Ovary (tissue), 9 donors: Measurements from ENCODE around the gene EPS8L3. TPM values are rescaled to one million over a fixed set of nuclear protein-coding genes. Genes with fewer than 3 reads are reported as not detected.
A peak's percentile ranks its signal among the peaks of the same experiment; 100 is the strongest.

Experiments used
- DNase-seq, 5 donors: peaks; one replicate each; pipeline ENCODE4 v3.0.0-alpha.2; 2019 to 2020
- H3K27ac ChIP-seq, 2 donors: fragments of 200-600 bp; one replicate each; pipeline versions ENCODE4 v1.5.1 to v1.8.0; 2019 to 2022
- H3K27me3 ChIP-seq: fragments of 200-600 bp; one replicate; pipeline ENCODE4 v1.8.0; 2022
- H3K36me3 ChIP-seq: fragments of 200-600 bp; sonication (generic); one replicate; pipeline ENCODE4 v1.5.1; 2019
- H3K4me1 ChIP-seq: one replicate; pipeline ENCODE4 v1.8.1; 2013; ENCODE audit warnings: mild to moderate bottlenecking, moderate library complexity; ENCODE audit not compliant: insufficient read depth
- H3K4me3 ChIP-seq: fragments of 200-600 bp; sonication (generic); one replicate; pipeline ENCODE4 v1.5.1; 2017
- H3K9me3 ChIP-seq, 2 donors: fragments of 200-600 bp in 1 of 2; sonication (generic) in 1 of 2; one replicate each; pipeline versions ENCODE4 v1.5.1 to v1.8.1; 2013 to 2019; ENCODE audit warnings: mild to moderate bottlenecking in 1 of 2, moderate library complexity in 1 of 2
- EP300 ChIP-seq: sonication (generic); formaldehyde crosslinking; IDR thresholded peaks from one replicate; pipeline ENCODE4 v1.6.1; 2017; ENCODE audit warnings: antibody characterized with exemption
- POLR2A ChIP-seq: fragments of 450-650 bp; IDR thresholded peaks from one replicate; pipeline ENCODE4 v1.6.1; 2017; ENCODE audit warnings: antibody characterized with exemption, mild to moderate bottlenecking, moderate library complexity
- WGBS, 3 donors: extraction: QIAGEN DNeasy Blood & Tissue Kit in 1 of 3; methylation state at CpG; one replicate each; pipeline versions ENCODE4 v1.1.5 to v1.1.7; 2013 to 2017; 5-methylcytosine and 5-hydroxymethylcytosine counted together
- intact Hi-C, 4 donors: fragments of 100-400 bp; cut with DNase I; formaldehyde crosslinking; loops; one replicate each; pipeline versions ENCODE4 v1.11.0 to v1.15.1; 2022 to 2023
- polyA plus RNA-seq, 2 donors: library from polyadenylated mRNA; stranded (reverse); fragments of 200-250 nt in 1 of 2; fragments of 350-450 nt in 1 of 2; fragmentation: Illumina TruSeq in 1 of 2; extraction: RNeasy Lipid Tissue Mini Kit (QIAGEN cat#74804) in 1 of 2; gene quantifications; one replicate each; pipeline ENCODE4 v1.2.3, GENCODE V29; 2013 to 2014
- total RNA-seq, 7 donors: library from RNA; depleted of rRNA in 2 of 7; stranded (reverse); fragments of >200 nt in 2 of 7; fragmentation: NEBNext Ultra II Directional in 3 of 7; extraction: Animal tissue kit (Norgen Biotek cat#: 25700) in 3 of 7; gene quantifications; one replicate each; pipeline versions ENCODE4 v1.1.0 to v1.2.4, GENCODE V29; 2016 to 2023
- TF ChIP-seq, protein P1 (sequence below), 3 donors: fragments of 450-650 bp in 2 of 3; fragments of 200-600 bp in 1 of 3; IDR thresholded peaks; one replicate each; pipeline versions ENCODE4 v1.5.1 to v1.8.0; 2016 to 2022; ENCODE audit warnings: antibody characterized with exemption in 3 of 3, mild to moderate bottlenecking in 1 of 3
- donor health status: DM: no; HTN: no; CAD: no; lungs with moderate emphysema.
- donor health status: DM: no; HTN: no; CAD: no.
- donor health status: Bipolar disorder and iron deficiency.
- donor health status: DM: yes; HTN: yes; CAD: no.
- donor health status: DM: no; HTN: no; CAD: no.
- donor health status: DM: yes; HTN: yes; CAD: no.

Gene EPS8L3
- total and polyA plus RNA-seq, 9 donors: 0.05 to 1.9 (median 0.52) TPM; not detected in 2

DNA sequence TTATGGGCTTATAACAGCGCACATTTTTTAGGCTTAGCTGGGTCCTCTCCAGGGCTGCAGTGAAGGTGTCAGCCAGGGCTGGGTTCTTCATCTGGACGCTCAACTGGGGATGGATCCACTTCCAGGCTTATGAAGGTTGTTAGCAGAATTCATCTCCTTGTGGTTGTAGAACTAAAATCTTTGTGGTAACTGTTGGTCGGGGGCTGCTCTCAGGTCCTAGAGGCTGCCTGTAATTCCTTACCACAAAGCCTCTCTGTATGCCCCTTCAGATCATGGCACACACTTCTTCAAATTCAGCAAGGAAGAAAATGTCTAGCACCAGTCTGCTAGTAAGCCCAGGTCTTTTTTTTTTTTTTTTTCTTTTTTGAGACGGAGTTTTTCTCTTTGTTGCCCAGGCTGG is 40.9 kb upstream of the EPS8L3 start:
- intact Hi-C loops: no loop called here
- TF ChIP-seq, protein P1, sequence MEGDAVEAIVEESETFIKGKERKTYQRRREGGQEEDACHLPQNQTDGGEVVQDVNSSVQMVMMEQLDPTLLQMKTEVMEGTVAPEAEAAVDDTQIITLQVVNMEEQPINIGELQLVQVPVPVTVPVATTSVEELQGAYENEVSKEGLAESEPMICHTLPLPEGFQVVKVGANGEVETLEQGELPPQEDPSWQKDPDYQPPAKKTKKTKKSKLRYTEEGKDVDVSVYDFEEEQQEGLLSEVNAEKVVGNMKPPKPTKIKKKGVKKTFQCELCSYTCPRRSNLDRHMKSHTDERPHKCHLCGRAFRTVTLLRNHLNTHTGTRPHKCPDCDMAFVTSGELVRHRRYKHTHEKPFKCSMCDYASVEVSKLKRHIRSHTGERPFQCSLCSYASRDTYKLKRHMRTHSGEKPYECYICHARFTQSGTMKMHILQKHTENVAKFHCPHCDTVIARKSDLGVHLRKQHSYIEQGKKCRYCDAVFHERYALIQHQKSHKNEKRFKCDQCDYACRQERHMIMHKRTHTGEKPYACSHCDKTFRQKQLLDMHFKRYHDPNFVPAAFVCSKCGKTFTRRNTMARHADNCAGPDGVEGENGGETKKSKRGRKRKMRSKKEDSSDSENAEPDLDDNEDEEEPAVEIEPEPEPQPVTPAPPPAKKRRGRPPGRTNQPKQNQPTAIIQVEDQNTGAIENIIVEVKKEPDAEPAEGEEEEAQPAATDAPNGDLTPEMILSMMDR (IDR thresholded peaks at IDR 0.05): no peak
- TF ChIP-seq EP300 (no peak), POLR2A (no peak)
- Histone ChIP-seq H3K4me1 (no peaks in the 10 kb centered on the region), H3K36me3 (no peaks in the 10 kb centered on the region), H3K9me3 (no peaks in the 10 kb centered on the region), H3K4me3 (no peak overlapping the region), H3K27me3 (no peaks in the 10 kb centered on the region), H3K27ac (no peak overlapping the region)
- 87 to 91% (median 91%) methylated on average over 4 of the region's 4 CpGs for WGBS, 3 donors
- DNase-seq: peak in 1 of 5 donors; percentile 2

DNA sequence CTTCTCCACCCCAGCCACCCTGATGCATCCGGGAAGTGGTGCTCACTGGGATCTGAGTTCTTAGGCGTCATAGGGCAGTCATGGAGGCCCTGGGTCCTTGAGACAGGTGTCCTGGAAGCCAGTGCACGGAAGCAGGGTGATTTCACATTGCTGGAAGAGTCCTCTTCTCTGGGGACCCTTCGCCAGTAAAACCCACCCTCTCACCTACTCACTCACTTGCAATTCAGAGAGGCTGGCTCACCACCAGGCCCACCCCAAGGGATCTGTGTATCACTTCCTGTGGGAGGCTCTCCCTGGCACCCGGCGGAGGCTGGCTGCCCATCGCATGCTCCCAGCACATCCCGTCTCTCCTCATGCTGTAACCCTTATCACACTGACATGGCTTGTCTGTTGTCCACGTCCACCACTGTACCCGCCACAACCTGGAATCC is 40.2 kb upstream of the EPS8L3 start:
- H3K9me3 ChIP-seq: no peaks in the 10 kb centered on the region
- 74 to 78% (median 78%) methylated on average over 10 of the region's 10 CpGs for WGBS, 3 donors
- no peaks in the 10 kb centered on the region for H3K36me3 ChIP-seq
- H3K4me3 ChIP-seq: no peak overlapping the region
- peak in 2 of 5 donors; percentile 5 to 30 for DNase-seq
- H3K27me3 ChIP-seq: no peaks in the 10 kb centered on the region
- no peaks in the 10 kb centered on the region for H3K4me1 ChIP-seq
- intact Hi-C loops: no loop called here
- no peak overlapping the region for H3K27ac ChIP-seq
- TF ChIP-seq EP300: no peak
- TF ChIP-seq, protein P1 (IDR thresholded peaks at IDR 0.05): no peak
- no peak for TF ChIP-seq POLR2A

DNA sequence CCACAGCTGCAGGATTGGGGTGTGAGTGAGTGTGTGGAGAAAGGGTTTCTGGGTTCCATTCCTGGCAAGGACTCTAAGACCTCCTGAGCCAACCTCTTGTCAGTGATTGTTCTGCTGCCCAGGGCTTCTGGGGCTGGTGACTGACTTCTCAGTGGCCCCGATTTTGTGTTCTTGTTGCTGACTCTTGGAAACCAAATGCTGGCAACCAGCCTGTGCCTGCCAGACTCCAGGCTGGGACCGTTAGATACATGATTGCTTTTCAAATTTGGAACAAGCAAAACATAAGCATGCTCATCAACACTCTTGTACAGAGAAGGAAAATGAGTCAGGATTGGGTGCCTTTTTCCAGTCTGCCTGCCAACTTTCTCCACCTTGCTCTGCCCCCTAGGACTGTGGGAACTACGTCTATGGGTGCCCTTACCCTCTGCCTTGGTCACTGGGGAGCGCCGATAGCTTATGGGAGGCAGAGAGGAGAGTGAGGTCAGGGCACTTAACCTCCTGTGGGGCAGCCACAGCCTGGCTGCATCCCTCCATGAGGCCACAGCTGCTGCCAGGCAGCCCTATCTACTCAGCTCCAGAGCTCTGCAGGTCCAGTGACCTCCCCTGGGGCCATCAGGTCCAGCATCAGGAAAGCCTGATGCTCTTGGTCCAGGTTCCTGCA is 39.3 kb upstream of the EPS8L3 start:
- Histone ChIP-seq H3K9me3 (no peaks in the 10 kb centered on the region), H3K27me3 (no peaks in the 10 kb centered on the region), H3K27ac (no peak overlapping the region), H3K4me3 (no peak overlapping the region), H3K36me3 (no peaks in the 10 kb centered on the region), H3K4me1 (no peaks in the 10 kb centered on the region)
- no peak for TF ChIP-seq EP300
- TF ChIP-seq, protein P1 (IDR thresholded peaks at IDR 0.05): no peak
- TF ChIP-seq POLR2A: no peak
- intact Hi-C loops: no loop called here
- WGBS, 3 donors: 68 to 78% (median 73%) methylated on average over 5 of the region's 5 CpGs
- peak in 2 of 5 donors; percentile 3 to 24 for DNase-seq

DNA sequence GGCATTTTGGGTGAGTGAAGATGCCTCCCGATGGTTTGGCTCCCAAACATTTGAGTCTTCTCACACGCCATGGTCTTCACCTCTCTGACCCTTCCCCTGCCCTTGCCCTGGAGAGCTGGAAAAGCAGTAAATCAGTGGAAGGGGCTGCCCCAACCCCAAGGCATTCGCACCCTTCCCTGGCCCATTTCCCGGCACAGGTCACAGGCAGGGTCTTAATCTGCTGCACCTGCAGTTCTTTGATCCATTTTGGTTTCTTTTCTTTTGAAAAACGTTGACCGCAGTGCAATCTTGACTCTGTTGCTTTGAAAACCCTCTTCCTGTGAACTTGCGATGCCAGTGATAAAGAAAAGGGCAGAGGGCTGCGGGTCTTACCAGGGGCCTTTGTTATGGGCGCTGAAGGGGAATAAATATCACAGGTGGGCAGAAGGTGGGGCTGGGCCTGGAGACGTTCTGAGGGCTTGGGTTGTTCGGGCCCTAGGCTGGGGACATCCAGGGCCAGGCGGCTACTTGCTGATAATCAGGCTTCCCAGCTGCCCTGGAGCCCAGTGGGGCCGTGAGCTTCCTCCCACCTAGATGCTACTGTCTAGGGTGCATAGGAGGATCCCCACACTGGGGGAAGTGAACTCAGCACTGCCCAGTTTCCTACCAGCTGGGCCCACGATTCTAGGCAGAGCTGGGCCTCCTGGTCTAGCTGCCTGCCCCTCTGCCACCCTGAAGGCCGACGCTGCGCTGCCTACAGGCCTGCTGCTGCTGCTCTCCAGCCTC is 38.6 kb upstream of the EPS8L3 start:
- peak in 2 of 5 donors; percentile 7 to 21 for DNase-seq
- Histone ChIP-seq H3K4me1 (no peaks in the 10 kb centered on the region), H3K36me3 (no peaks in the 10 kb centered on the region), H3K27ac (no peak overlapping the region), H3K4me3 (no peak overlapping the region), H3K9me3 (no peaks in the 10 kb centered on the region), H3K27me3 (no peaks in the 10 kb centered on the region)
- TF ChIP-seq EP300 (no peak), POLR2A (no peak)
- TF ChIP-seq, protein P1 (IDR thresholded peaks at IDR 0.05): no peak
- 82 to 86% (median 84%) methylated on average over 17 of the region's 17 CpGs for WGBS, 3 donors
- intact Hi-C loops: no loop called here
